HepG2 (cell line): Measurements from ENCODE around the gene PPA2. TPM values are rescaled to one million over a fixed set of nuclear protein-coding genes. Genes with fewer than 3 reads are reported as not detected.

Source experiments
- CTCF ChIP-seq: sonication (generic); formaldehyde crosslinking; IDR thresholded peaks from 2 replicates; pipeline ENCODE4 v1.5.0; 2020; ENCODE audit warnings: mild to moderate bottlenecking, missing genetic modification reagents, moderate library complexity
- DZIP1 ChIP-seq: sonication (generic); formaldehyde crosslinking; IDR thresholded peaks from 2 replicates; pipeline ENCODE4 v1.5.0; 2020; ENCODE audit warnings: mild to moderate bottlenecking, missing genetic modification reagents
- GATAD2A ChIP-seq: IDR thresholded peaks from 2 replicates; pipeline ENCODE4 v1.6.1; 2016
- HES4 ChIP-seq: sonication (generic); formaldehyde crosslinking; IDR thresholded peaks from 2 replicates; pipeline ENCODE4 v1.9.0; 2021; ENCODE audit warnings: mild to moderate bottlenecking, missing genetic modification reagents, borderline replicate concordance
- HOXA3 ChIP-seq: sonication (generic); formaldehyde crosslinking; IDR thresholded peaks from 2 replicates; pipeline ENCODE4 v1.5.0; 2020; ENCODE audit warnings: missing genetic modification reagents
- ISX ChIP-seq: sonication (generic); formaldehyde crosslinking; conservative IDR thresholded peaks from 2 replicates; pipeline ENCODE4 v1.5.0; 2020; ENCODE audit warnings: missing genetic modification reagents
- MNT ChIP-seq: fragments of 450-650 bp; IDR thresholded peaks from 2 replicates; pipeline ENCODE4 v1.6.1; 2016
- MTA3 ChIP-seq: sonication (generic); formaldehyde crosslinking; IDR thresholded peaks from 2 replicates; pipeline ENCODE4 v1.4.0; 2020; ENCODE audit warnings: missing genetic modification reagents
- NKX3-1 ChIP-seq: sonication (generic); formaldehyde crosslinking; IDR thresholded peaks from 2 replicates; pipeline ENCODE4 v1.5.0; 2020; ENCODE audit warnings: missing genetic modification reagents
- PATZ1 ChIP-seq: sonication (generic); formaldehyde crosslinking; IDR thresholded peaks from 2 replicates; pipeline ENCODE4 v1.4.0; 2020; ENCODE audit warnings: missing genetic modification reagents
- SMYD3 ChIP-seq: sonication (generic); formaldehyde crosslinking; IDR thresholded peaks from 2 replicates; pipeline ENCODE4 v1.8.1; 2023; ENCODE audit warnings: mild to moderate bottlenecking, missing genetic modification reagents
- THYN1 ChIP-seq: sonication (generic); formaldehyde crosslinking; IDR thresholded peaks from 2 replicates; pipeline ENCODE4 v1.8.1; 2023; ENCODE audit warnings: low read depth, mild to moderate bottlenecking, moderate library complexity, missing genetic modification reagents, borderline replicate concordance
- ZNF317 ChIP-seq: sonication (generic); formaldehyde crosslinking; IDR thresholded peaks from 2 replicates; pipeline ENCODE4 v1.5.0; 2020; ENCODE audit warnings: mild to moderate bottlenecking, missing genetic modification reagents
- ZNF639 ChIP-seq: conservative IDR thresholded peaks from 2 replicates; pipeline ENCODE4 v1.6.1; 2018; ENCODE audit warnings: missing genetic modification reagents
- ZNF792 ChIP-seq: IDR thresholded peaks from 2 replicates; pipeline ENCODE4 v1.6.1; 2016
- ZNF891 ChIP-seq: sonication (generic); formaldehyde crosslinking; IDR thresholded peaks from 2 replicates; pipeline ENCODE4 v1.5.0; 2020; ENCODE audit warnings: mild to moderate bottlenecking, missing genetic modification reagents
- ZSCAN31 ChIP-seq: sonication (generic); formaldehyde crosslinking; IDR thresholded peaks from 2 replicates; pipeline ENCODE4 v1.5.0; 2020; ENCODE audit warnings: low read depth, mild to moderate bottlenecking, missing genetic modification reagents
- polyA plus RNA-seq, 8 experiments: library from polyadenylated mRNA; depleted of rRNA in 3 of 8; stranded (reverse) in 7 of 8; unstranded in 1 of 8; fragments of >200 nt; fragmentation: Illumina TruSeq in 4 of 8; extraction: Trizol in 4 of 8; gene quantifications; 2 replicates each; pipeline versions ENCODE4 v1.2.1 to v1.2.3, GENCODE V29; 2011 to 2016; ENCODE audit warnings: low read depth in 4 of 8, missing spikeins in 1 of 8, mixed read lengths in 1 of 8; ENCODE audit not compliant: insufficient read depth in 1 of 8
- total RNA-seq, 5 experiments: library from RNA; depleted of rRNA; stranded (reverse); fragments of >200 nt; fragmentation: Illumina TruSeq; extraction: Trizol; gene quantifications; 2 replicates each; pipeline ENCODE4 v1.2.3, GENCODE V29; 2016; ENCODE audit warnings: low read depth in 1 of 5
- TF ChIP-seq, protein P1 (sequence below): sonication (generic); formaldehyde crosslinking; IDR thresholded peaks from 2 replicates; pipeline ENCODE4 v1.8.0; 2023; ENCODE audit warnings: mild to moderate bottlenecking, missing genetic modification reagents

Gene PPA2
- total and polyA plus RNA-seq, 2 of the 13 experiments (the other 11 are each of a cell fraction or from before 2014, with no cell fraction given) = 44.2 to 70.6 TPM

- TF ChIP-seq DZIP1 (no peak), ZNF792 (0 out of 2 replicates have a peak, but pooled peaks have one; percentile 12), THYN1 (CRISPR knock-in tag) (no peak), ZNF639 (CRISPR knock-in tag) (no peak), ZSCAN31 (CRISPR knock-in tag) (no peak), HOXA3 (CRISPR knock-in tag) (no peak), GATAD2A (CRISPR knock-in tag) (peak; percentile 45; the same call in 1 of the 2 replicates), PATZ1 (CRISPR knock-in tag) (0 out of 2 replicates have a peak, but pooled peaks have one; percentile 9), ISX (CRISPR knock-in tag) (no peak), CTCF (CRISPR knock-in tag) (peak; percentile 88), SMYD3 (CRISPR knock-in tag) (0 out of 2 replicates have a peak, but pooled peaks have one; percentile 50), MNT (no peak), NKX3-1 (CRISPR knock-in tag) (no peak), HES4 (CRISPR knock-in tag) (no peak), ZNF317 (CRISPR knock-in tag) (no peak; the same call in 1 of the 2 replicates), MTA3 (CRISPR knock-in tag) (no peak), ZNF891 (no peak)
- TF ChIP-seq, protein P1, sequence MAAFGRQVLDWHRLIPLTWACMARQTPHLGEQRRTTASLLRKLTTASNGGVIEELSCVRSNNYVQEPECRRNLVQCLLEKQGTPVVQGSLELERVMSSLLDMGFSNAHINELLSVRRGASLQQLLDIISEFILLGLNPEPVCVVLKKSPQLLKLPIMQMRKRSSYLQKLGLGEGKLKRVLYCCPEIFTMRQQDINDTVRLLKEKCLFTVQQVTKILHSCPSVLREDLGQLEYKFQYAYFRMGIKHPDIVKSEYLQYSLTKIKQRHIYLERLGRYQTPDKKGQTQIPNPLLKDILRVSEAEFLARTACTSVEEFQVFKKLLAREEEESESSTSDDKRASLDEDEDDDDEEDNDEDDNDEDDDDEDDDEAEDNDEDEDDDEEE (CRISPR knock-in tag) = no peak
Measured at GRCh38 chr4:105471566-105472176, 2.2 kb downstream of the PPA2 start (continued).
